Loucy (cell line): ENCODE measurements around the gene KSR2.
A peak's percentile ranks its signal among the peaks of the same experiment; 100 is the strongest.

Experiments
- H2AFZ ChIP-seq: fragments of 200-600 bp; sonication (generic); 2 replicates; pipeline ENCODE4 v1.6.0; 2016; ENCODE audit warnings: antibody characterized with exemption, mild to moderate bottlenecking, low read length, moderate library complexity
- H3F3A ChIP-seq: fragments of 200-600 bp; 2 replicates; pipeline ENCODE4 v1.6.0; 2016; ENCODE audit warnings: antibody characterized with exemption, low read depth, mild to moderate bottlenecking
- H3K27me3 ChIP-seq: fragments of 200-600 bp; sonication (generic); 2 replicates; pipeline ENCODE4 v1.6.1; 2014; ENCODE audit warnings: low read length, mild to moderate bottlenecking; ENCODE audit not compliant: insufficient read depth, poor library complexity, severe bottlenecking
- H3K36me3 ChIP-seq: fragments of 200-600 bp; sonication (generic); 2 replicates; pipeline ENCODE4 v1.6.1; 2016; ENCODE audit warnings: low read length; ENCODE audit not compliant: insufficient read depth
- H3K4me1 ChIP-seq: fragments of 200-600 bp; sonication (generic); 2 replicates; pipeline ENCODE4 v1.5.1; 2014; ENCODE audit warnings: low read length, mild to moderate bottlenecking; ENCODE audit not compliant: insufficient read depth, poor library complexity, severe bottlenecking
- H3K4me2 ChIP-seq: fragments of 200-600 bp; sonication (generic); 2 replicates; pipeline ENCODE4 v1.6.0; 2014; ENCODE audit warnings: antibody characterized with exemption, low read length, low read depth, mild to moderate bottlenecking; ENCODE audit not compliant: poor library complexity, severe bottlenecking
- H3K4me3 ChIP-seq: fragments of 200-600 bp; sonication (generic); 2 replicates; pipeline ENCODE4 v1.5.1; 2014; ENCODE audit warnings: low read length, mild to moderate bottlenecking, mixed read lengths; ENCODE audit not compliant: poor library complexity, severe bottlenecking
- H3K79me2 ChIP-seq: fragments of 200-600 bp; sonication (generic); 2 replicates; pipeline ENCODE4 v1.6.1; 2014; ENCODE audit warnings: low read length; ENCODE audit not compliant: insufficient read depth
- H3K9ac ChIP-seq: fragments of 200-600 bp; sonication (generic); 2 replicates; pipeline ENCODE4 v1.6.0; 2014; ENCODE audit warnings: mild to moderate bottlenecking, low read depth, low read length, moderate library complexity; ENCODE audit not compliant: poor library complexity, severe bottlenecking
- H3K9me2 ChIP-seq: fragments of 200-600 bp; sonication (generic); replicated peaks from 2 replicates; pipeline ENCODE4 v1.6.1; 2016; ENCODE audit warnings: low read depth, low read length, mixed read lengths
- H3K9me3 ChIP-seq: fragments of 200-600 bp; sonication (generic); 2 replicates; pipeline ENCODE4 v1.6.1; 2014; ENCODE audit warnings: mild to moderate bottlenecking, antibody characterized with exemption, low read length, low read depth; ENCODE audit not compliant: insufficient read depth
- H4K20me1 ChIP-seq: fragments of 200-600 bp; sonication (generic); 2 replicates; pipeline ENCODE4 v1.6.0; 2014; ENCODE audit warnings: antibody characterized with exemption, low read length, mild to moderate bottlenecking; ENCODE audit not compliant: insufficient read depth, poor library complexity, severe bottlenecking
- CTCF ChIP-seq: fragments of 200-600 bp; sonication (generic); conservative IDR thresholded peaks from 2 replicates; pipeline ENCODE4 v1.5.1; 2014; ENCODE audit warnings: mild to moderate bottlenecking, antibody characterized with exemption, low read length
- EZH2phosphoT487 ChIP-seq: fragments of 200-600 bp; IDR thresholded peaks from 2 replicates; pipeline ENCODE4 v1.6.1; 2018; ENCODE audit warnings: antibody characterized with exemption, mild to moderate bottlenecking, moderate library complexity, borderline replicate concordance

KSR2 gene

GRCh38 chr12:117606945-117607344 is 361.8 kb downstream of the KSR2 start:
- H3K36me3 ChIP-seq = no peaks in the 10 kb centered on the region
- H4K20me1 ChIP-seq = no peaks in the 10 kb centered on the region
- TF ChIP-seq EZH2phosphoT487 (no peak), CTCF (no peak)
- H3K4me3 ChIP-seq = no peak overlapping the region
- H3K9me2 ChIP-seq = no peaks in the 10 kb centered on the region
- no peaks in the 10 kb centered on the region for H3F3A ChIP-seq
- H3K4me2 ChIP-seq = no peak overlapping the region
- H3K9ac ChIP-seq = no peak overlapping the region
- H2AFZ ChIP-seq = no peak overlapping the region
- H3K27me3 ChIP-seq = no peaks in the 10 kb centered on the region
- no peaks in the 10 kb centered on the region for H3K79me2 ChIP-seq
- no peaks in the 10 kb centered on the region for H3K4me1 ChIP-seq
- H3K9me3 ChIP-seq = peaks cover 3% of the 10 kb centered on the region; the same call in 1 of the 2 replicates

GRCh38 chr12:117606024-117606423 is 362.8 kb downstream of the KSR2 start:
- Histone ChIP-seq H3K27me3 (no peaks in the 10 kb centered on the region), H3K4me3 (no peak overlapping the region), H3K36me3 (no peaks in the 10 kb centered on the region), H2AFZ (no peak overlapping the region), H3K9me3 (peaks cover 3% of the 10 kb centered on the region; the same call in 1 of the 2 replicates), H3K4me2 (no peak overlapping the region), H3K9ac (no peak overlapping the region), H3K4me1 (no peaks in the 10 kb centered on the region), H3K79me2 (no peaks in the 10 kb centered on the region), H3K9me2 (no peaks in the 10 kb centered on the region), H3F3A (no peaks in the 10 kb centered on the region), H4K20me1 (no peaks in the 10 kb centered on the region)
- TF ChIP-seq CTCF (no peak), EZH2phosphoT487 (no peak)

- 0 out of 2 replicates have a peak, but pooled peaks have one; percentile 12 for TF ChIP-seq CTCF
- no peak for TF ChIP-seq EZH2phosphoT487
- no peaks in the 10 kb centered on the region for H3K79me2 ChIP-seq
- H3K36me3 ChIP-seq = no peaks in the 10 kb centered on the region
- H3K27me3 ChIP-seq = no peaks in the 10 kb centered on the region
- no peaks in the 10 kb centered on the region for H3K4me1 ChIP-seq
- H3K9me3 ChIP-seq = peaks cover 3% of the 10 kb centered on the region; the same call in 1 of the 2 replicates
- H3K4me3 ChIP-seq = no peak overlapping the region
- H2AFZ ChIP-seq = no peak overlapping the region
- no peak overlapping the region for H3K4me2 ChIP-seq
- H3K9ac ChIP-seq = no peak overlapping the region
- H3K9me2 ChIP-seq = no peaks in the 10 kb centered on the region
- no peaks in the 10 kb centered on the region for H3F3A ChIP-seq
- no peaks in the 10 kb centered on the region for H4K20me1 ChIP-seq
Observed at GRCh38 chr12:117603316-117604113, 365.3 kb downstream of the KSR2 start.
